Measurements from ENCODE around the gene ZNF584. TPM values are rescaled to one million over a fixed set of nuclear protein-coding genes. Genes with fewer than 3 reads are reported as not detected.
A peak's percentile ranks its signal among the peaks of the same experiment; 100 is the strongest.
"Not testable (repeated sequence)": the region's sequence is repeated elsewhere in the genome, so short reads cannot be mapped to it uniquely, and the experiment has no call there.

ZNF584 gene
- total RNA-seq, 1 donor = 11.3 TPM

GRCh38 chr19:58403920-58404478, 4.5 kb upstream of the ZNF584 start:
- not testable (repeated sequence) for DNase-seq (ENCODE audit: low read depth in 2 of 3, low spot score in 2 of 3)

GRCh38 chr19:58406818-58407657, 1.4 kb upstream of the ZNF584 start:
- DNase-seq (ENCODE audit: low read depth in 2 of 3, low spot score in 2 of 3) = peak in 1 of 3 donors; percentile 37

GRCh38 chr19:58407658-58408151, 744 bp upstream of the ZNF584 start:
- DNase-seq (ENCODE audit: low read depth in 2 of 3, low spot score in 2 of 3) = no peak

- peak in 1 of 3 donors; percentile 41 for DNase-seq (ENCODE audit: low read depth in 2 of 3, low spot score in 2 of 3)
These were observed 751 bp downstream of the ZNF584 start for GRCh38 chr19:58409010-58409790.

GRCh38 chr19:58416604-58417003, 8.2 kb downstream of the ZNF584 start:
- DNase-seq (ENCODE audit: low read depth in 2 of 3, low spot score in 2 of 3) = no peak

GRCh38 chr19:58417071-58417470, 8.6 kb downstream of the ZNF584 start:
- DNase-seq (ENCODE audit: low read depth in 2 of 3, low spot score in 2 of 3) = no peak

- no peak for DNase-seq (ENCODE audit: low read depth in 2 of 3, low spot score in 2 of 3)
These were observed 20.2 kb downstream of the ZNF584 start for GRCh38 chr19:58428617-58429016.

- DNase-seq (ENCODE audit: low read depth in 2 of 3, low spot score in 2 of 3) = no peak
These were observed 21.3 kb downstream of the ZNF584 start for GRCh38 chr19:58429745-58430144.

- DNase-seq (ENCODE audit: low read depth in 2 of 3, low spot score in 2 of 3) = peak in 1 of 3 donors; percentile 21
These were observed 25.8 kb downstream of the ZNF584 start for GRCh38 chr19:58434217-58434616.

GRCh38 chr19:58439576-58440554, 31.4 kb downstream of the ZNF584 start, which contains the start of gene ZNF132:
Gene ZNF132, minus strand, starts transcription at chr19:58440153. Its CDS starts 332 bp downstream, at chr19:58439821.
- DNase-seq (ENCODE audit: low read depth in 2 of 3, low spot score in 2 of 3) = peak; percentile 88 to 100 (median 100)

- DNase-seq (ENCODE audit: low read depth in 2 of 3, low spot score in 2 of 3) = no peak
These were observed 32.1 kb downstream of the ZNF584 start for GRCh38 chr19:58440556-58440955.

- DNase-seq (ENCODE audit: low read depth in 2 of 3, low spot score in 2 of 3) = not testable (repeated sequence)
These were observed 34.5 kb downstream of the ZNF584 start for GRCh38 chr19:58442986-58443385.

- not testable (repeated sequence) for DNase-seq (ENCODE audit: low read depth in 2 of 3, low spot score in 2 of 3)
These were observed 40.4 kb downstream of the ZNF584 start for GRCh38 chr19:58448860-58449259.

- not testable (repeated sequence) for DNase-seq (ENCODE audit: low read depth in 2 of 3, low spot score in 2 of 3)
These were observed 41.5 kb downstream of the ZNF584 start for GRCh38 chr19:58449980-58450379.

- no peak for DNase-seq (ENCODE audit: low read depth in 2 of 3, low spot score in 2 of 3)
These were observed 42.5 kb downstream of the ZNF584 start for GRCh38 chr19:58450856-58451357.

- peak; percentile 85 to 98 (median 96) for DNase-seq (ENCODE audit: low read depth in 2 of 3, low spot score in 2 of 3)
These were observed 43.1 kb downstream of the ZNF584 start, which contains the start of gene ZNF324B for GRCh38 chr19:58451358-58452101. Gene ZNF324B, plus strand, starts transcription at chr19:58451622. Its CDS starts 2,080 bp downstream, at chr19:58453702.

- no peak for DNase-seq (ENCODE audit: low read depth in 2 of 3, low spot score in 2 of 3)
These were observed 45.3 kb downstream of the ZNF584 start for GRCh38 chr19:58453743-58454142.

GRCh38 chr19:58455306-58455705, 46.9 kb downstream of the ZNF584 start:
- DNase-seq (ENCODE audit: low read depth in 2 of 3, low spot score in 2 of 3) = no peak

- no peak for DNase-seq (ENCODE audit: low read depth in 2 of 3, low spot score in 2 of 3)
These were observed 47.7 kb downstream of the ZNF584 start for GRCh38 chr19:58456111-58456510.

Measured in hematopoietic multipotent progenitor cell (in vitro differentiated cells).